Esophagus squamous epithelium (tissue), 4 donors: ENCODE results near the gene OGFR.

Experiments
- POLR2A ChIP-seq, 4 donors: fragments of 450-650 bp; IDR thresholded peaks; one replicate each; pipeline ENCODE4 v1.6.1; 2017; ENCODE audit warnings: antibody characterized with exemption in 4 of 4, mild to moderate bottlenecking in 4 of 4, moderate library complexity in 3 of 4
- TF ChIP-seq, protein P1 (sequence below), 6 experiments: fragments of 450-650 bp in 4 of 6; fragments of 200-600 bp in 2 of 6; sonication (generic) in 2 of 6; IDR thresholded peaks; one replicate each; pipeline ENCODE4 v1.5.1; 2016 to 2019; ENCODE audit warnings: antibody characterized with exemption in 6 of 6, mild to moderate bottlenecking in 4 of 6, moderate library complexity in 4 of 6

DNA sequence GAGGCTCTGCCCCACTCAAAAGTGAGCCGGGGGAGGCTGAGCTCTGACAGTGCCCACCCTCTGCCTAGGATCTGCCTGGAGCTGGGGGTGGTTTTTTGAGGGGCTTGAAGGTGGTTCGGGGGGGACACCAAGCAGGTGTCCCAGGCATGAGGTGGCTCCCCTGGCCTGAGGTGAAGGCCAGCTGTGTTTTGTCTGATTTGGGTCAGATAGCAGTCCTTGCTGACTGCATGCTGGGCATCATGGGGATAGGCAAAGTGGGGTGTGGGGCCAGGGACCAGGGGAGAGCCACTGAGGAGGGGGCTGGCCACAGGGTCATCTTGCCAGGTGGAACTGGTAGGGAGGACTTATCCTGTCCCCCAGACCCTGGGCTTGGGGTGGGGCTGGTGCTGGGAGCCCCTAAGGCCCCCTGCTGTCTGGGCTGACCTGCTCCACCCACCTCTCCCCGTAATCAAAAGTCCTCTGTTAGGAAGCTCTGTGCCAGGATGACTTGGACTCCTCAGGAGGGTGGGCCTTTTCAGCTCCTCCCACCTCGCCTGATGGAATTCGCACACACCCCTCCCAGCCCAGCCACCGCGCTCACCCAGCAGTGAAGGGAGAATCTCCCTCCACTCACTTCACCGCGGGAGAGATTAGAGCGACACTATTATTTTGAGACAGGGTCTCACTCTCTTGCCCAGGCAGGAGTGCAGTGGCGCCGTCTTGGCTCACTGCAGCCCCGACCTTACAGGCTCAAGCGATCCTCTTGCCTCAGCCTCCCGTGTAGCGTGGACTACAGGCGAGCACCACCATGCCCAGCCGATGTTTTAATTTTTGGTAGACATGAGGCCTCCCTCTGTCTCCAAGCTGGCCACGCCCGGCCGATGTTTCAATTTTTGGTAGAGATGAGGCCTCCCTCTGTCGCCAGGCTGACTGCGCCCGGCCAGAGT, 10.7 kb downstream of the OGFR start:
- TF ChIP-seq POLR2A (IDR thresholded peaks at IDR 0.05): no peak
- TF ChIP-seq, protein P1, sequence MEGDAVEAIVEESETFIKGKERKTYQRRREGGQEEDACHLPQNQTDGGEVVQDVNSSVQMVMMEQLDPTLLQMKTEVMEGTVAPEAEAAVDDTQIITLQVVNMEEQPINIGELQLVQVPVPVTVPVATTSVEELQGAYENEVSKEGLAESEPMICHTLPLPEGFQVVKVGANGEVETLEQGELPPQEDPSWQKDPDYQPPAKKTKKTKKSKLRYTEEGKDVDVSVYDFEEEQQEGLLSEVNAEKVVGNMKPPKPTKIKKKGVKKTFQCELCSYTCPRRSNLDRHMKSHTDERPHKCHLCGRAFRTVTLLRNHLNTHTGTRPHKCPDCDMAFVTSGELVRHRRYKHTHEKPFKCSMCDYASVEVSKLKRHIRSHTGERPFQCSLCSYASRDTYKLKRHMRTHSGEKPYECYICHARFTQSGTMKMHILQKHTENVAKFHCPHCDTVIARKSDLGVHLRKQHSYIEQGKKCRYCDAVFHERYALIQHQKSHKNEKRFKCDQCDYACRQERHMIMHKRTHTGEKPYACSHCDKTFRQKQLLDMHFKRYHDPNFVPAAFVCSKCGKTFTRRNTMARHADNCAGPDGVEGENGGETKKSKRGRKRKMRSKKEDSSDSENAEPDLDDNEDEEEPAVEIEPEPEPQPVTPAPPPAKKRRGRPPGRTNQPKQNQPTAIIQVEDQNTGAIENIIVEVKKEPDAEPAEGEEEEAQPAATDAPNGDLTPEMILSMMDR (IDR thresholded peaks at IDR 0.05): no peak
